HG02759 (cell line): ENCODE measurements around the gene PWWP2B.

Source experiments
- ATAC-seq: cut with Tn5 transposase; IDR thresholded peaks from one replicate; pipeline ENCODE4 v1.9.1; 2021; ENCODE audit warnings: mild to moderate bottlenecking, moderate library complexity; ENCODE audit not compliant: unreplicated experiment

PWWP2B gene

GRCh38 chr10:132443983-132444876, 47.2 kb downstream of the PWWP2B start:
- ATAC-seq = no peak

GRCh38 chr10:132444877-132445351, 47.9 kb downstream of the PWWP2B start:
- no peak for ATAC-seq

- ATAC-seq = no peak
These were observed 48.7 kb downstream of the PWWP2B start for GRCh38 chr10:132445516-132446194.

GRCh38 chr10:132446195-132446581, 49.2 kb downstream of the PWWP2B start:
- ATAC-seq = no peak

- peak; percentile 67 for ATAC-seq
These were observed 49.9 kb downstream of the PWWP2B start for GRCh38 chr10:132446661-132447445.

GRCh38 chr10:132447446-132448247, 50.6 kb downstream of the PWWP2B start:
- ATAC-seq = no peak

GRCh38 chr10:132448248-132448731, 51.3 kb downstream of the PWWP2B start:
- ATAC-seq = no peak

GRCh38 chr10:132449051-132449810, 52.2 kb downstream of the PWWP2B start:
- ATAC-seq = no peak

- ATAC-seq = no peak
These were observed 52.8 kb downstream of the PWWP2B start for GRCh38 chr10:132449811-132450181.

GRCh38 chr10:132450466-132450824, 53.4 kb downstream of the PWWP2B start:
- no peak for ATAC-seq

- no peak for ATAC-seq
These were observed 54.0 kb downstream of the PWWP2B start for GRCh38 chr10:132450825-132451505.

GRCh38 chr10:132451506-132452215, 54.7 kb downstream of the PWWP2B start:
- no peak for ATAC-seq

GRCh38 chr10:132452216-132452650, 55.2 kb downstream of the PWWP2B start:
- no peak for ATAC-seq

- peak; percentile 87 for ATAC-seq
These were observed 55.9 kb downstream of the PWWP2B start for GRCh38 chr10:132452651-132453469.

- ATAC-seq = no peak
These were observed 56.5 kb downstream of the PWWP2B start for GRCh38 chr10:132453470-132453861.

- no peak for ATAC-seq
These were observed 57.5 kb downstream of the PWWP2B start for GRCh38 chr10:132454296-132455198.
